SHP77 treated with DMSO at 0.1 percent for 48 hours (cell line): ENCODE measurements around the gene CREB3L2.

Experiments used
- DNase-seq: peaks from one replicate; lab custom pipeline; 2025; lab: John Stamatoyannopoulos, UW

The CREB3L2 gene

GRCh38 chr7:137951700-137952425 lies 50.0 kb downstream of the CREB3L2 start:
- no peak for DNase-seq

GRCh38 chr7:137950967-137951366 lies 50.9 kb downstream of the CREB3L2 start:
- no peak for DNase-seq

- no peak for DNase-seq
Observed at GRCh38 chr7:137950263-137950621, 51.6 kb downstream of the CREB3L2 start.

GRCh38 chr7:137949416-137950262 lies 52.2 kb downstream of the CREB3L2 start:
- DNase-seq: no peak

- DNase-seq: no peak
Observed at GRCh38 chr7:137948845-137949330, 53.0 kb downstream of the CREB3L2 start.

GRCh38 chr7:137948083-137948844 lies 53.6 kb downstream of the CREB3L2 start:
- DNase-seq: no peak

- no peak for DNase-seq
Observed at GRCh38 chr7:137947046-137947445, 54.8 kb downstream of the CREB3L2 start.

- DNase-seq: no peak
Observed at GRCh38 chr7:137946011-137946410, 55.9 kb downstream of the CREB3L2 start.

- DNase-seq: no peak
Observed at GRCh38 chr7:137944168-137944567, 57.7 kb downstream of the CREB3L2 start.

- DNase-seq: no peak
Observed at GRCh38 chr7:137943132-137943551, 58.7 kb downstream of the CREB3L2 start.

- no peak for DNase-seq
Observed at GRCh38 chr7:137942484-137943115, 59.3 kb downstream of the CREB3L2 start.

GRCh38 chr7:137940656-137941518 lies 61.0 kb downstream of the CREB3L2 start:
- no peak for DNase-seq

- no peak for DNase-seq
Observed at GRCh38 chr7:137940218-137940617, 61.7 kb downstream of the CREB3L2 start.

- DNase-seq: no peak
Observed at GRCh38 chr7:137937202-137937560, 64.7 kb downstream of the CREB3L2 start.

- DNase-seq: no peak
Observed at GRCh38 chr7:137936509-137937201, 65.2 kb downstream of the CREB3L2 start.

GRCh38 chr7:137935884-137936508 lies 65.9 kb downstream of the CREB3L2 start:
- DNase-seq: no peak

GRCh38 chr7:137934941-137935883 lies 66.7 kb downstream of the CREB3L2 start:
- no peak for DNase-seq

GRCh38 chr7:137934176-137934826 lies 67.6 kb downstream of the CREB3L2 start:
- no peak for DNase-seq
